AG04450 (cell line): ENCODE results near the gene TRIM56. TPM values are rescaled to one million over a fixed set of nuclear protein-coding genes. Genes with fewer than 3 reads are reported as not detected.
"Not testable (repeated sequence)": the region's sequence is repeated elsewhere in the genome, so short reads cannot be mapped to it uniquely, and the experiment has no call there.

Source experiments
- CTCF ChIA-PET: fragments of 300-600, 350-600 bp; formaldehyde crosslinking; extraction: SDS; loops from one replicate; lab custom pipeline; 2022; ENCODE audit warnings: antibody characterized with exemption, inconsistent platforms; lab: Charles Lee
- POLR2A ChIA-PET: fragments of 350-600 bp; formaldehyde crosslinking; extraction: SDS; loops from one replicate; lab custom pipeline; 2021; ENCODE audit warnings: antibody characterized with exemption, inconsistent platforms; lab: Yijun Ruan, JAX
- DNase-seq: peaks from one replicate; pipeline ENCODE4 v3.0.0-alpha.2; 2011; ENCODE audit warnings: low read depth, low spot score
- H3K27ac ChIP-seq: one replicate; pipeline ENCODE4 v1.5.1; 2012; ENCODE audit warnings: low read depth, low read length, control low read depth
- H3K27me3 ChIP-seq: one replicate; pipeline ENCODE4 v1.6.0; 2012; ENCODE audit warnings: low read length; ENCODE audit not compliant: control insufficient read depth, insufficient read depth
- H3K4me3 ChIP-seq: 2 replicates; pipeline ENCODE4 v1.5.1; 2011; ENCODE audit warnings: mild to moderate bottlenecking, low read depth, low read length, control low read depth
- H3K9me3 ChIP-seq: 2 replicates; pipeline ENCODE4 v1.5.1; 2012; ENCODE audit warnings: low read length; ENCODE audit not compliant: control insufficient read depth, insufficient read depth
- CTCF ChIP-seq: IDR thresholded peaks from 2 replicates; pipeline ENCODE4 v1.5.1; 2011; ENCODE audit warnings: low read depth, low read length, control low read depth, inconsistent platforms
- polyA plus RNA-seq: library from polyadenylated mRNA; depleted of rRNA; stranded (reverse); fragments of >200 nt; gene quantifications from 2 replicates; pipeline ENCODE4 v1.2.3, GENCODE V29; 2011

TRIM56 gene
- polyA plus RNA-seq, 1 experiment = 4.0 TPM

GRCh38 chr7:101102026-101102425 is 16.7 kb downstream of the TRIM56 start:
- H3K27me3 ChIP-seq = no peaks in the 10 kb centered on the region
- ChIA-PET POLR2A (interaction anchor here (0.6 kb wide), 1 partner anchor 25 kb away, joined by 4 read pairs; the partner anchor contains the start of gene SERPINE1), CTCF (interaction anchor here (1.2 kb wide), 1 partner anchor 42 kb away, joined by 3 read pairs; no protein-coding TSS in a partner anchor)
- H3K9me3 ChIP-seq = no peaks in the 10 kb centered on the region
- DNase-seq = no peak
- peak overlapping the region; percentile 21 for H3K27ac ChIP-seq
- no peak for TF ChIP-seq CTCF
- no peak overlapping the region for H3K4me3 ChIP-seq

GRCh38 chr7:101103701-101104100 is 18.4 kb downstream of the TRIM56 start:
- POLR2A ChIA-PET = interaction anchor here (1.2 kb wide), 1 partner anchor 30 kb away, joined by 3 read pairs; no protein-coding TSS in a partner anchor
- H3K27ac ChIP-seq, H3K4me3 ChIP-seq, DNase-seq, H3K27me3 ChIP-seq, H3K9me3 ChIP-seq, CTCF ChIA-PET: not testable (repeated sequence)

- ChIA-PET POLR2A (interaction anchor here (1.0 to 1.2 kb wide), 2 partner anchors 23 to 30 kb away, joined by 3 read pairs; partner anchors contain the start of gene SERPINE1), CTCF (interaction anchor here (0.6 kb wide), 1 partner anchor 26 kb away, joined by 4 read pairs; no protein-coding TSS in a partner anchor)
- TF ChIP-seq CTCF = no peak
- H3K27ac ChIP-seq = no peak overlapping the region
- H3K27me3 ChIP-seq = no peaks in the 10 kb centered on the region
- H3K9me3 ChIP-seq = no peaks in the 10 kb centered on the region; the same call in 1 of the 2 replicates
- no peak overlapping the region for H3K4me3 ChIP-seq
- no peak for DNase-seq
Observed at GRCh38 chr7:101104193-101104713, 19.0 kb downstream of the TRIM56 start.

- DNase-seq = no peak
- no peaks in the 10 kb centered on the region; the same call in 1 of the 2 replicates for H3K9me3 ChIP-seq
- CTCF ChIA-PET = interaction anchor here (0.6 kb wide), 1 partner anchor 27 kb away, joined by 4 read pairs; no protein-coding TSS in a partner anchor
- H3K27me3 ChIP-seq = no peaks in the 10 kb centered on the region
- no peak for TF ChIP-seq CTCF
- H3K27ac ChIP-seq = no peak overlapping the region
- POLR2A ChIA-PET = interaction anchor here (1.0 to 1.2 kb wide), 2 partner anchors 22 to 29 kb away, joined by 3 read pairs; partner anchors contain the start of gene SERPINE1
- H3K4me3 ChIP-seq = no peak overlapping the region
Observed at GRCh38 chr7:101104799-101105198, 19.5 kb downstream of the TRIM56 start.

GRCh38 chr7:101105248-101105647 is 20.0 kb downstream of the TRIM56 start:
- H3K27ac ChIP-seq, H3K9me3 ChIP-seq, H3K27me3 ChIP-seq, DNase-seq, CTCF ChIA-PET, H3K4me3 ChIP-seq: not testable (repeated sequence)
- POLR2A ChIA-PET = interaction anchor here (1.0 kb wide), 1 partner anchor 22 kb away, joined by 3 read pairs; the partner anchor contains the start of gene SERPINE1

GRCh38 chr7:101106386-101106785 is 21.1 kb downstream of the TRIM56 start:
- H3K27ac ChIP-seq = no peak overlapping the region
- ChIA-PET POLR2A (no interaction called here), CTCF (interaction anchor here (1.0 kb wide), 1 partner anchor 38 kb away, joined by 3 read pairs; no protein-coding TSS in a partner anchor)
- no peak for TF ChIP-seq CTCF
- DNase-seq = no peak
- H3K27me3 ChIP-seq = no peaks in the 10 kb centered on the region
- H3K9me3 ChIP-seq = no peaks in the 10 kb centered on the region; the same call in 1 of the 2 replicates
- H3K4me3 ChIP-seq = no peak overlapping the region
